ENCODE measurements around the gene PIGO. TPM values are rescaled to one million over a fixed set of nuclear protein-coding genes. Genes with fewer than 3 reads are reported as not detected.

The PIGO gene
- total and polyA plus RNA-seq, 2 of the 4 experiments (the other 2 are of a cell fraction): 9.3 to 18.2 TPM

DNA sequence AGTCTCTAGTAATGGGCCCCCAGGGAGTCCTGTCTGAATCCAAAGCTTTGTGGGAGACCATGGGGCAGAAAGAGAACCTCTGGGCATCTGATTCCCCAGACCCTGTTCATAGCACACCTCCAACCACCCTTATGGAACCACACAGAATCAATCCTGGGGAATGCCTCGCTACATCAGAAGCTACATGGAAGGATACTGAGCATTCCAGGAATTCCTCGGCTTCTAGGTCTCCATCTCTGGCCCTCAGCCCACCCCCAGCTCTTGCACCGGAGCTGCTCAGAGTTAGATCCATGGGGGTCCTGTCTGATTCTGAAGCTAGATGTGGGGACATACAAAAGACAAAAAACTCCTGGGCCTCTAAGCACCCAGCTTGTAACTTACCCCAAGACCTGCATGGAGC, 52.3 kb downstream of the PIGO start:
- no peak overlapping the region for H2BK5ac ChIP-seq (ENCODE audit: low read depth, low read length, poor library complexity, severe bottlenecking)
- no peak overlapping the region for H3K9ac ChIP-seq (ENCODE audit: low read depth, low read length)
- H4K20me1 ChIP-seq (ENCODE audit: insufficient read depth, low read length): no peaks in the 10 kb centered on the region
- intact Hi-C loops (cut with micrococcal nuclease) (no loop called here), dilution Hi-C loops (cut with HindIII; ENCODE audit: low sequenced_read_pairs, unreplicated experiment) (no loop called here), in situ Hi-C loops (cut with MboI; ENCODE audit: low sequenced_read_pairs) (no loop called here)
- WGBS, 2 experiments (ENCODE audit: extremely low coverage in 2 of 2, insufficient read length in 1 of 2): no CpG with 5 or more reads among the region's 3 CpGs
- H2AK5ac ChIP-seq (ENCODE audit: low read depth, low read length): no peak overlapping the region
- H4K5ac ChIP-seq (ENCODE audit: low read depth, low read length): no peak overlapping the region
- CTCF ChIA-PET: interaction anchor here (0.6 kb wide), 1 partner anchor 343 kb away, joined by 3 read pairs; no protein-coding TSS in a partner anchor
- H3K23ac ChIP-seq (ENCODE audit: low read depth, low read length): no peak overlapping the region
- no peak overlapping the region for H3K4me3 ChIP-seq (ENCODE audit: insufficient read depth, low read depth, low read length)
- H2AK9ac ChIP-seq (replicated peaks; ENCODE audit: low read depth, low read length, poor library complexity): no peak overlapping the region
- H3K4me1 ChIP-seq (ENCODE audit: control insufficient read depth, insufficient read depth, low read length): peaks cover 11% of the 10 kb centered on the region
- H3K56ac ChIP-seq (ENCODE audit: extremely low read depth, insufficient read depth, low read length): peak overlapping the region; percentile 10; the same call in 1 of the 2 replicates
- H3K14ac ChIP-seq (replicated peaks; ENCODE audit: low read depth, low read length): no peak overlapping the region
- DNase-seq: no peak
- H2BK15ac ChIP-seq (ENCODE audit: low read depth, low read length): no peak overlapping the region
- no peak overlapping the region for H3K4me2 ChIP-seq (ENCODE audit: low read depth, low read length)
- peaks cover 12% of the 10 kb centered on the region; the same call in 1 of the 2 replicates for H3K9me1 ChIP-seq (ENCODE audit: insufficient read depth, low read length)
- no peak overlapping the region for H4K91ac ChIP-seq (ENCODE audit: insufficient read depth, low read depth, low read length)
- H3K9me3 ChIP-seq (ENCODE audit: control insufficient read depth, insufficient read depth, low read length): no peaks in the 10 kb centered on the region
- no peak overlapping the region for H4K8ac ChIP-seq (ENCODE audit: low read depth in 2 of 2, low read length in 2 of 2)
- H2BK20ac ChIP-seq (ENCODE audit: low read depth, low read length): no peak overlapping the region
- H2AFZ ChIP-seq (replicated peaks; ENCODE audit: low read length, poor library complexity): no peak overlapping the region
- no peaks in the 10 kb centered on the region for H3K27me3 ChIP-seq (ENCODE audit: control insufficient read depth, insufficient read depth, low read length)
- ATAC-seq (ENCODE audit: low read depth): peak; percentile 52
- peaks cover 17% of the 10 kb centered on the region for H3K36me3 ChIP-seq (ENCODE audit: control insufficient read depth, insufficient read depth, low read length)
- POLR2A ChIA-PET (ENCODE audit: unreplicated experiment): no interaction called here
- H3K18ac ChIP-seq (ENCODE audit: low read depth, low read length): no peak overlapping the region
- H2BK120ac ChIP-seq (ENCODE audit: low read depth, low read length): no peak overlapping the region
- no peak for TF ChIP-seq CEBPB (IDR thresholded peaks at IDR 0.05; ENCODE audit: low read depth, low read length)
- no peak for TF ChIP-seq RCOR1 (IDR thresholded peaks at IDR 0.05; ENCODE audit: insufficient replicate concordance, low read length)
- no peak for TF ChIP-seq FOS (IDR thresholded peaks at IDR 0.05; ENCODE audit: low read depth, low read length)
- no peak for TF ChIP-seq MAFK (IDR thresholded peaks at IDR 0.05; ENCODE audit: low read depth, low read length)
- TF ChIP-seq MAZ (IDR thresholded peaks at IDR 0.05; ENCODE audit: borderline replicate concordance, low read depth, low read length): no peak
- TF ChIP-seq MXI1 (IDR thresholded peaks at IDR 0.05; ENCODE audit: borderline replicate concordance, low read depth, low read length): no peak
- TF ChIP-seq, protein P1, sequence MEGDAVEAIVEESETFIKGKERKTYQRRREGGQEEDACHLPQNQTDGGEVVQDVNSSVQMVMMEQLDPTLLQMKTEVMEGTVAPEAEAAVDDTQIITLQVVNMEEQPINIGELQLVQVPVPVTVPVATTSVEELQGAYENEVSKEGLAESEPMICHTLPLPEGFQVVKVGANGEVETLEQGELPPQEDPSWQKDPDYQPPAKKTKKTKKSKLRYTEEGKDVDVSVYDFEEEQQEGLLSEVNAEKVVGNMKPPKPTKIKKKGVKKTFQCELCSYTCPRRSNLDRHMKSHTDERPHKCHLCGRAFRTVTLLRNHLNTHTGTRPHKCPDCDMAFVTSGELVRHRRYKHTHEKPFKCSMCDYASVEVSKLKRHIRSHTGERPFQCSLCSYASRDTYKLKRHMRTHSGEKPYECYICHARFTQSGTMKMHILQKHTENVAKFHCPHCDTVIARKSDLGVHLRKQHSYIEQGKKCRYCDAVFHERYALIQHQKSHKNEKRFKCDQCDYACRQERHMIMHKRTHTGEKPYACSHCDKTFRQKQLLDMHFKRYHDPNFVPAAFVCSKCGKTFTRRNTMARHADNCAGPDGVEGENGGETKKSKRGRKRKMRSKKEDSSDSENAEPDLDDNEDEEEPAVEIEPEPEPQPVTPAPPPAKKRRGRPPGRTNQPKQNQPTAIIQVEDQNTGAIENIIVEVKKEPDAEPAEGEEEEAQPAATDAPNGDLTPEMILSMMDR (conservative IDR thresholded peaks at IDR 0.05; ENCODE audit: low read depth, low read length): no peak
- TF ChIP-seq, protein P2, sequence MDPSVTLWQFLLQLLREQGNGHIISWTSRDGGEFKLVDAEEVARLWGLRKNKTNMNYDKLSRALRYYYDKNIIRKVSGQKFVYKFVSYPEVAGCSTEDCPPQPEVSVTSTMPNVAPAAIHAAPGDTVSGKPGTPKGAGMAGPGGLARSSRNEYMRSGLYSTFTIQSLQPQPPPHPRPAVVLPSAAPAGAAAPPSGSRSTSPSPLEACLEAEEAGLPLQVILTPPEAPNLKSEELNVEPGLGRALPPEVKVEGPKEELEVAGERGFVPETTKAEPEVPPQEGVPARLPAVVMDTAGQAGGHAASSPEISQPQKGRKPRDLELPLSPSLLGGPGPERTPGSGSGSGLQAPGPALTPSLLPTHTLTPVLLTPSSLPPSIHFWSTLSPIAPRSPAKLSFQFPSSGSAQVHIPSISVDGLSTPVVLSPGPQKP (IDR thresholded peaks at IDR 0.05; ENCODE audit: borderline replicate concordance, low read depth, low read length): no peak
- TF ChIP-seq SMC3 (IDR thresholded peaks at IDR 0.05; ENCODE audit: low read depth, low read length): no peak
- TF ChIP-seq, protein P3, sequence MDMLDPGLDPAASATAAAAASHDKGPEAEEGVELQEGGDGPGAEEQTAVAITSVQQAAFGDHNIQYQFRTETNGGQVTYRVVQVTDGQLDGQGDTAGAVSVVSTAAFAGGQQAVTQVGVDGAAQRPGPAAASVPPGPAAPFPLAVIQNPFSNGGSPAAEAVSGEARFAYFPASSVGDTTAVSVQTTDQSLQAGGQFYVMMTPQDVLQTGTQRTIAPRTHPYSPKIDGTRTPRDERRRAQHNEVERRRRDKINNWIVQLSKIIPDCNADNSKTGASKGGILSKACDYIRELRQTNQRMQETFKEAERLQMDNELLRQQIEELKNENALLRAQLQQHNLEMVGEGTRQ (IDR thresholded peaks at IDR 0.05; ENCODE audit: low read depth, low read length): no peak
- no peak for TF ChIP-seq RAD21 (IDR thresholded peaks at IDR 0.05; ENCODE audit: low read length)
- TF ChIP-seq CHD1 (IDR thresholded peaks at IDR 0.05; ENCODE audit: low read depth, low read length): no peak
- TF ChIP-seq BHLHE40 (IDR thresholded peaks at IDR 0.05; ENCODE audit: low read depth, low read length): no peak
- TF ChIP-seq POLR2A (IDR thresholded peaks at IDR 0.05; ENCODE audit: low read depth, low read length): no peak
- no peak for TF ChIP-seq RFX5 (IDR thresholded peaks at IDR 0.05; ENCODE audit: low read depth, low read length)
- no peak overlapping the region for H3K4ac ChIP-seq (ENCODE audit: low read depth, low read length)
- peaks cover 0 to under 1% of the 10 kb centered on the region in 2 experiments; a peak in 1 of 4 replicates for H3K79me1 ChIP-seq (ENCODE audit: low read depth in 1 of 2, low read length in 2 of 2)
- no peak overlapping the region for H3K27ac ChIP-seq (ENCODE audit: insufficient read depth, low read length)
- no TSS peak for BruUV-seq (replicated peaks)
